Measurements from ENCODE around the gene SOX3. TPM values are rescaled to one million over a fixed set of nuclear protein-coding genes. Genes with fewer than 3 reads are reported as not detected.

SOX3 gene
- total and polyA plus RNA-seq, 10 donors = 0.68 TPM; not detected in 9

GRCh38 chrX:140510306-140510676 is 5.4 kb upstream of the SOX3 start:
- intact Hi-C loops (cut with DNase I; ENCODE audit: low total_unique reads) = no loop called here
- Histone ChIP-seq H3K27me3 (replicated peaks in 1 of 7) (peaks cover 4 to 80% (median 61%) of the 10 kb centered on the region in 7 donors), H3K4me3 (no peak overlapping the region), H3K27ac (no peak overlapping the region), H3K4me1 (peaks cover 0 to 5% (median 0%) of the 10 kb centered on the region in 6 donors), H3K9me3 (no peaks in the 10 kb centered on the region), H3K36me3 (no peaks in the 10 kb centered on the region)
- TF ChIP-seq POLR2AphosphoS5 (IDR thresholded peaks at IDR 0.05) (no peak), POLR2A (IDR thresholded peaks at IDR 0.05) (no peak)
- TF ChIP-seq, protein P1, sequence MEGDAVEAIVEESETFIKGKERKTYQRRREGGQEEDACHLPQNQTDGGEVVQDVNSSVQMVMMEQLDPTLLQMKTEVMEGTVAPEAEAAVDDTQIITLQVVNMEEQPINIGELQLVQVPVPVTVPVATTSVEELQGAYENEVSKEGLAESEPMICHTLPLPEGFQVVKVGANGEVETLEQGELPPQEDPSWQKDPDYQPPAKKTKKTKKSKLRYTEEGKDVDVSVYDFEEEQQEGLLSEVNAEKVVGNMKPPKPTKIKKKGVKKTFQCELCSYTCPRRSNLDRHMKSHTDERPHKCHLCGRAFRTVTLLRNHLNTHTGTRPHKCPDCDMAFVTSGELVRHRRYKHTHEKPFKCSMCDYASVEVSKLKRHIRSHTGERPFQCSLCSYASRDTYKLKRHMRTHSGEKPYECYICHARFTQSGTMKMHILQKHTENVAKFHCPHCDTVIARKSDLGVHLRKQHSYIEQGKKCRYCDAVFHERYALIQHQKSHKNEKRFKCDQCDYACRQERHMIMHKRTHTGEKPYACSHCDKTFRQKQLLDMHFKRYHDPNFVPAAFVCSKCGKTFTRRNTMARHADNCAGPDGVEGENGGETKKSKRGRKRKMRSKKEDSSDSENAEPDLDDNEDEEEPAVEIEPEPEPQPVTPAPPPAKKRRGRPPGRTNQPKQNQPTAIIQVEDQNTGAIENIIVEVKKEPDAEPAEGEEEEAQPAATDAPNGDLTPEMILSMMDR (IDR thresholded peaks at IDR 0.05 in 8 of 11, conservative IDR thresholded peaks at IDR 0.05 in 3 of 11) = no peak
- DNase-seq = no peak
- 6 to 47% (median 9%) methylated on average over 12 of the region's 12 CpGs for WGBS, 5 donors

DNA sequence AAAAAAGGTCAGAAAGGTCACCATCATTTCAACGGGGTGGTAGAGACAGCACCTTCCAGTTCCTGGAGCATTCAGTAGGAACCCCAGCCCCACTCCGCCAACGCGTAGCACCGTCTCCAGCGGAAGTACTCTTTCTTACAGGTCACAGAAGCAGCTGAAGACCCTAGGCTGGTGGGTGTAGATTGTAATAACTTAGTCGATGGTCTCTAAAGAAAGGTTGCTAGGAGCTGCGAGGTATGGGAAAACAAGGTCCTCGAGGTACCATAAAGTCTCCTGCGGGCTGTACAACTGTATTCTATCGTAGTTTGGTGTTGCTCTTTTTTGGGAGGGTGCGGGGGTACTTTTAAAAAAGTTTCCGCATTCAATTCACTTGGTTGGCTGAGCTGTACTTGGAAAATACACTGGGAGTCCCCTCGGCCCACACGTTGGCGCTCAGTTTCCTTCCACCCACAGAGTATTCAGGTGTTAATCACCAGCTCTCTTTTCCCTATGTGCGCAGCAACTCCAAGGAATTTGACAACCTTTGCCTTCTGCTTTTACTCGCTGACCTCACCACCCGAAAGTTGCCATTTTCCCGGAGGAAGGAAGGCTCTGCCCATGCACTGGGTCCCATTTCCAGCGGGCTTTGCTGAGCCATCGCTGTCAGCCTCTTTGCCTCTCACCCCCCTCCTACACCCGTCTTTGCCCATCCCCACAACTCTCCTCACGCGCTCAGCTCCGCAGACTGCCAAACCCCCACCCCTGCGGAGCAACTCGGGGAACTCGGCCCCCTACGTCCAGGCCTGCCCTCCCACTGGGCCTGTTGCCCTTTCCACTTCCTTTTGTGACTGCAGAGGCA is 4.8 kb upstream of the SOX3 start:
- 10 to 36% (median 14%) methylated on average over 28 to 30 of the region's 30 CpGs for WGBS, 5 donors
- peaks cover 0 to 11% (median 0%) of the 10 kb centered on the region in 6 donors for H3K4me1 ChIP-seq
- H3K27ac ChIP-seq = no peak overlapping the region
- peaks cover 4 to 86% (median 67%) of the 10 kb centered on the region in 7 donors for H3K27me3 ChIP-seq (replicated peaks in 1 of 7)
- TF ChIP-seq, protein P1 (IDR thresholded peaks at IDR 0.05 in 8 of 11, conservative IDR thresholded peaks at IDR 0.05 in 3 of 11) = no peak
- TF ChIP-seq POLR2A (IDR thresholded peaks at IDR 0.05) (no peak), POLR2AphosphoS5 (IDR thresholded peaks at IDR 0.05) (no peak)
- H3K4me3 ChIP-seq = no peak overlapping the region
- H3K36me3 ChIP-seq = no peaks in the 10 kb centered on the region
- H3K9me3 ChIP-seq = peaks cover 0 to 2% (median 0%) of the 10 kb centered on the region in 8 donors
- intact Hi-C loops (cut with DNase I; ENCODE audit: low total_unique reads) = no loop called here
- DNase-seq = no peak

DNA sequence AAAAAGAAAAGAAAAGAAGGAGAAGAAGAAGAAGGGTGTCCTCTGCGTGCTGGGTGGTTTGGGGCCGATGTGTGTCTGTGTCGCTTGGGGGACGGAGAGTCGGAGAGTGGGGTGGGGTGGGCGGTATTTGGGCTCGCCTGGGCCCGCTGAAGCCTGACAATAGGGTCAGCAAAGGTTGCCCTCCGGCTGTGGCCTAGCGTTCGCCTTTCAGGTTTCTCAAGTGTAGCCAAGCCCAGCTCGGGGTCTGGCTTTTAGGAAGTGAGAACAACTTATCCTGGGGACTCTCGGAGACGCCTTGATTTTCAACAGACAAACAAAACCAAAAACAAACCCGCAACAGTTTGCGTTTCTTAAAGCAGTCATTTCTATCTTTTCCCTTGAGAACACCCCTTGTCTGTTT is 4.1 kb upstream of the SOX3 start:
- TF ChIP-seq POLR2AphosphoS5 (IDR thresholded peaks at IDR 0.05) (no peak), POLR2A (IDR thresholded peaks at IDR 0.05) (no peak)
- TF ChIP-seq, protein P1 (IDR thresholded peaks at IDR 0.05 in 8 of 11, conservative IDR thresholded peaks at IDR 0.05 in 3 of 11) = no peak
- peaks cover 4 to 94% (median 74%) of the 10 kb centered on the region in 7 donors for H3K27me3 ChIP-seq (replicated peaks in 1 of 7)
- intact Hi-C loops (cut with DNase I; ENCODE audit: low total_unique reads) = no loop called here
- H3K9me3 ChIP-seq = peaks cover 0 to 7% (median 0%) of the 10 kb centered on the region in 8 donors
- 13 to 46% (median 25%) methylated on average over 14 to 16 of the region's 16 CpGs for WGBS, 5 donors
- no peak for DNase-seq
- H3K27ac ChIP-seq = no peak overlapping the region
- no peaks in the 10 kb centered on the region for H3K36me3 ChIP-seq
- peaks cover 0 to 15% (median 0%) of the 10 kb centered on the region in 6 donors for H3K4me1 ChIP-seq
- no peak overlapping the region for H3K4me3 ChIP-seq

- no peak for TF ChIP-seq POLR2A (IDR thresholded peaks at IDR 0.05)
- TF ChIP-seq, protein P1 (IDR thresholded peaks at IDR 0.05 in 8 of 11, conservative IDR thresholded peaks at IDR 0.05 in 3 of 11) = no peak
- no peak for TF ChIP-seq POLR2AphosphoS5 (IDR thresholded peaks at IDR 0.05)
- intact Hi-C loops (cut with DNase I; ENCODE audit: low total_unique reads) = no loop called here
- Histone ChIP-seq H3K4me1 (peaks cover 0 to 20% (median 0%) of the 10 kb centered on the region in 6 donors), H3K36me3 (no peaks in the 10 kb centered on the region), H3K4me3 (no peak overlapping the region), H3K27me3 (replicated peaks in 1 of 7) (peaks cover 4 to 98% (median 80%) of the 10 kb centered on the region in 7 donors), H3K27ac (no peak overlapping the region), H3K9me3 (peaks cover 0 to 10% (median 0%) of the 10 kb centered on the region in 8 donors)
- DNase-seq = no peak
- 7 to 31% (median 10%) methylated on average over 3 to 23 of the region's 23 CpGs for WGBS, 5 donors
These were observed 3.1 kb upstream of the SOX3 start for GRCh38 chrX:140507982-140508305.
